Kidney capillary endothelial cell (primary cell): ENCODE data around the gene SFTPD.
"Not testable (repeated sequence)": the region's sequence is repeated elsewhere in the genome, so short reads cannot be mapped to it uniquely, and the experiment has no call there.

Experiments
- DNase-seq: peaks from one replicate; pipeline ENCODE4 v3.0.0-alpha.2; 2018; ENCODE audit warnings: low spot score

The SFTPD gene

DNA sequence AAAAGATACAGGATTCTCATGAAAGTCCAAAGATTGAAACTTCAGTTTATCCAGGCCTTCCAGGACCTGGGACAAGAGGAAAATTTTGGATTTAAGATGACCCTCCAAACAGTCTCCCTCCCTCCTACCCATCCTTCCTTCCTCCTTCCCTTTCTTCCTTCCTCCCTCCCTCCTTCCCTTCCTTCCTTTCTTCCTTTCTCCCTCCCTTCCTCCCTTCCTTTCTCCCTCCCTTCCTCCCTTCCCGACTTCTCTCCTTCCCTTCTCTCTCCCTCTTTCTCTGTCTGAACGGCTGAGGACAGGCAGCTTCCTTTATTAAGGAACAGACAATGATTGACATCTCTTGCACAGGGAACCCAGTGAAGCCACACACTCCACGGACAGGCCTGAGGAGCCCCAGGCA, 23.3 kb downstream of the SFTPD start:
- no peak for DNase-seq

- no peak for DNase-seq
Observed at GRCh38 chr10:79923669-79924068, 25.2 kb downstream of the SFTPD start.

GRCh38 chr10:79923145-79923544, 25.8 kb downstream of the SFTPD start:
- no peak for DNase-seq

GRCh38 chr10:79922011-79922412, 26.9 kb downstream of the SFTPD start:
- not testable (repeated sequence) for DNase-seq

DNA sequence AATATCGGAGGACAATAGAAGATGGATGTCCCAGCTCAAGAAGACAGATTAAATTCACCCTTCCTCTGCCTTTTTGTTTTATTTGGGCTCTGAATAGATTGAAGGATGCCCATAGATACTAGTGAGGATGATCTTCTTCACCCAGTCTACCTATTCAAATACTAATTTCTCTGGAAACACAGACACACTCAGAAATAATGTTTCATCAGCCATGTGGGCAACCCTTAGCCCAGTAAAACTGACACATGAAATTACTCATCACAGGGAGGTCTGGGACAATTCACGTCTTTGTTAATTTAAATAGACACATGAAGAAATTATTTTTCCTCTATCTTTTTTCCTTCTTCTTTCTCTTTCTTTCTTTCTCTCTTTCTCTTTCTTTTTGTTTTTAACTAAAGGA, 33.1 kb downstream of the SFTPD start:
- not testable (repeated sequence) for DNase-seq

DNA sequence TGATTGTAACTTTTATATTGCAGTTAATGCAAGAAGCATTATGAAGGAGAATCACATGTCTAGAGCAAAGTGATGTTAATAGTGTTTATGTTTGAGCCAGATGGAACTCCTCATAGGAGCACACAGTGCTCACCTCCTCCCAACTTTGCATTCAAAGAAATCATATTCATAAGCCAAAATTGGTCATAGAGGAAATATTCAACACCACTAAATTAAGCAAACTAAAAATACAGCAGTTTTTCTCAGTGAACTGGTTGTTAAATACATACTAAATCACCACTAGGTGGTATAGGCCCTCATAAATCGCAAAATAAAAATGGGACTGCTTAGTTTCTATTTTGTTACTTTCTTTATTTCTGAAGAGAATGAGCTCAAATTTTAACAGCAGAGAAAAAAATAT, 34.4 kb downstream of the SFTPD start:
- DNase-seq, result not testable (repeated sequence)

DNA sequence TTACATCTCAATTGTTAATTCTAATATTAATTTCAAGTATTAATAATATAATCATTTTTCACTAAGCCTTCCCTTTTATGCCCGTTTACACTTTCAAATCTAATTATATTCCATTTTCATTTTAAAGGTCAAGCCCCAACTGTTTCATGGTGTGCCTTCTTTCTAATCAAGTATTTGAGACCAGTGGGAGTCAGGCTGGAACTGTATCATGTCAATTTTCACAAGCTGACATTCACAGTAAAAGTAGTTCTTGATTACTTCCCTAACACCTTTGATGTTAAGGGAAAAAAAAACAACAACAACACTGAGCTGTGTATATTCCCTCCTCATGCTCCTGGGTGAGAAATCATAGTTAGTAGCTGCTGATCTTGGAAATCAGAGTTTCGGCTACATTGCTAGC, 38.1 kb downstream of the SFTPD start:
- no peak for DNase-seq

GRCh38 chr10:79910344-79910743, 38.6 kb downstream of the SFTPD start:
- no peak for DNase-seq

DNA sequence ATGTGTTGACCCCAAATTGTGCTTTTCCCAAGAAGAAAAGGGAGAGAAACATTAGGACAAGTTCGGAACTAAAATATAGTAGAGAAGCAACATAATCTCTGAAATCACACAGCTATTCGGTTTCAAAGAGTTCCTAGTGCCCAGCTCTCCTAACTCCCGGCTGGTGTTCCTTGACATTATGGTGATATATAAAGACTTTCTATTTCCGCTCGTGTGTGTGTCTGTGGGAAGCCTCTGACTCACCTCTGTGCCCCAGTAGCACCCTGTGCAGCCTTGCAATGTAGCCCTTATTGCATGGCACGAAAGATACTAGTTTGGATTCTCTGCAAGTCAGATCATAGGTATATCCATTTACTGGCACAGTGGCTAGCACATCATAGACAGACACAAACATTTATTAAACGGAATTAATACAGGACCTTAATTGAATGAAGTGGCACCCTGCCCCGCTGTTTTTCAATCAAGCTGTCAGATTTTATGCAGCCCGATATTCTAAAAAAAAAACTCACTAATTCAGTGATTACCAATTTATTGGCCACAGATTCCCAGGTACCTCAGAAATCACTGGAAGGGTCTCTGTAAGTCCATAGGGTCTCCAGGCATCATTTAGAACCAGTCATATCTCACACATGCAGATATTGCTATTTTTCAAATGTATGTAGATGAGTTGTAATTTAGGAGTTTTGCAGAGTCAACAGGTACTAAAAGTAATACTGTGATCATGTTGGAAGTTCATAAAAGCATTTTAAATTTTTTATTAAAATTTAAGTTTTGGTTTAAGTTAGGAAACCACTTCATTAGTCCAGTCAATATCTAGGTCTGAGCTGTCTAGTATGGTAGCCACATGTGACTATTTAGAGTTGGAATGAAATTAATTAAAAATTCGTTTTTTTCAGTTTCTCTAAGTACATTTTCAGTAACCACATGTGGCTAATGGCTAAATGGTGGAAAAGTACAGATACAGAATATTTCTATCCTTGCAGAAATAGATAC, 43.3 kb downstream of the SFTPD start:
- peak; percentile 78 for DNase-seq

- peak; percentile 85 for DNase-seq
Observed at GRCh38 chr10:79904671-79905321, 44.1 kb downstream of the SFTPD start.

DNA sequence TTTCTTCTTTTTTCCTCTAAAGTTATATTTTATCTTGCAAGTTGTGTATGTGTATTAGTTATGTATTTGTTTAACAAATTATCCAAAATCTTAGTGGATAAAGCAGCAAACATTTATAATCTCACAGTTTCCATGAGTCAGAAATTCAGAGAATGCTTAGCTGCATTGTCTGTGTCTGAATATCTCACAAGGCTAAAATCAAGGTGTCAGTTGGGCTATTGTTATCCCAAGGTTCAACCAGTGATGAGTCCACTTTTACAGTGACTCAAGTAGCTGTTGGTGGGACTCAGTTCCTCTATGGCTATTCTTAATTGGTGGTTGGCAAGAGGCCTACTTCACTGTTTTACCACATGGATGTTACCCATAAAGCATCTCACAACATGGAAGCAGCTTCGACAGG, 47.3 kb downstream of the SFTPD start:
- DNase-seq, result peak; percentile 90

DNA sequence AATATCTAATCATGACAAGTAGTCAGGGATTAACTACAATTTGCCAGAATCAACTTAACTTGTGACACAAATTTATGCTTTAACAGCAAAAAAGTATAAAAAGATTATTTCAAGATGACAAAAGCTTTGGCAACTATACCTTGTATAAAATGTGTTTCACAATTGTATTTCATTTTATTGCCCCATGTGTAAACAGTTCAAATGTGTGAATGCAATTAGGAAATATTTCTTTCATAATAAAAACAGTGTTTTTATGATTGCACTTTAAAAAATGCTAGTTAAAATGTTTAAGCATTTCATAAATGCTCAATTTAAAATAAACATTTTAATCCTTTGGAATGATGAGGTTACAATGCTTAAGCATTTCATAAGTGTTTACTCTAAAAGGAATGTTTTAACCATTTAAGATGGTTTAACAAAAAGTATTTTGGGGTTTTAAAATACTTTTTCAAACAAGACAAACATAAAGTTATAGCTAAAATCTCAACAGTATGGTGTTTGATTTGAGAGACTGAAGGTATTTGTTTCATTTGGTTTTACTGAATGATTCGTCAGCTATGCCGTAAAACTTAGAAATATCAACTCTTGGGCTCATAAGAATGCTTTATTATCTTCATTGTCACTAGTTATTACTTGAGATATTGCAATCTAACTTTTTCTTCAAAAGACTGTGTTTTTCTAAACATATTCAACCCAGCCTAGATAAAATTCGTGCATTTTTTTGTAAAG, 50.1 kb downstream of the SFTPD start:
- no peak for DNase-seq

DNA sequence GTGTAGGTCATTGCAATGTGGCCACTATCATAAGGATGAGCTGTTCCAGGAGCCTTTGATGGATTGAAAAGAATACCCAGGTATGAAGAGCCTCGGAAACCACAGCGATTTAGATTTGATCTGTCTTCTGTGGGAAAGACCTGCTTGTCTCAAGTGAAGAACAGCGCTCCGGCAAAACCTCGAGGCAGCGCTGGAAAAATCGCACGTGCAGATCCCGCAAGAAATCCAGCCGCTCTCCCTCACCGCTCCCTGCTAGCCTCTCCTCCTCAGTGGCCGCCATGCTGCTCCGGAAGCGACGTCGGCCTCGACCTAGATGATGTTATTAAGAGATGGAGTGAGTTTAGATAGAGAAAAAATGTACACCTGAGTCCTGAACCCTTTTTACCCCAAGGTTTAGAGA, 56.0 kb downstream of the SFTPD start:
- DNase-seq, result not testable (repeated sequence)

- DNase-seq, result no peak
Observed at GRCh38 chr10:79890469-79890868, 58.4 kb downstream of the SFTPD start.

- not testable (repeated sequence) for DNase-seq
Observed at GRCh38 chr10:79888984-79889383, 59.9 kb downstream of the SFTPD start.
